Spleen (tissue), 11 donors: ENCODE measurements around the gene CCNL2. TPM values are rescaled to one million over a fixed set of nuclear protein-coding genes. Genes with fewer than 3 reads are reported as not detected.

ENCODE experiments used
- DNase-seq: peaks from one replicate; pipeline ENCODE4 v3.0.0-alpha.2; 2020
- H3K27ac ChIP-seq, 8 donors: fragments of 200-600 bp; sonication (generic) in 7 of 8; 1 replicate in 4 of 8; 2 replicates in 4 of 8; pipeline versions ENCODE4 v1.5.0 to v1.8.0; 2016 to 2021; ENCODE audit warnings: inconsistent platforms in 4 of 8, mild to moderate bottlenecking in 4 of 8, moderate library complexity in 1 of 8
- H3K27me3 ChIP-seq, 7 donors: fragments of 200-600 bp; sonication (generic) in 6 of 7; replicated peaks in 1 of 7; 1 replicate in 4 of 7; 2 replicates in 3 of 7; pipeline versions ENCODE4 v1.5.0 to v1.8.0; 2016 to 2021; ENCODE audit warnings: inconsistent platforms in 3 of 7, mild to moderate bottlenecking in 1 of 7
- H3K36me3 ChIP-seq, 6 donors: fragments of 200-600 bp; sonication (generic) in 5 of 6; 1 replicate in 4 of 6; 2 replicates in 2 of 6; pipeline versions ENCODE4 v1.5.0 to v1.8.0; 2016 to 2021; ENCODE audit warnings: inconsistent platforms in 2 of 6
- H3K4me1 ChIP-seq, 6 donors: fragments of 200-600 bp; sonication (generic) in 5 of 6; 1 replicate in 3 of 6; 2 replicates in 3 of 6; pipeline versions ENCODE4 v1.5.0 to v1.8.0; 2016 to 2021; ENCODE audit warnings: inconsistent platforms in 3 of 6
- H3K4me3 ChIP-seq, 8 donors: fragments of 200-600 bp; sonication (generic) in 7 of 8; 1 replicate in 4 of 8; 2 replicates in 4 of 8; pipeline versions ENCODE4 v1.5.0 to v1.8.0; 2016 to 2021; ENCODE audit warnings: inconsistent platforms in 4 of 8, mild to moderate bottlenecking in 4 of 8, moderate library complexity in 2 of 8
- H3K9me3 ChIP-seq, 8 donors: fragments of 200-600 bp; sonication (generic) in 7 of 8; 1 replicate in 4 of 8; 2 replicates in 4 of 8; pipeline versions ENCODE4 v1.5.0 to v1.8.0; 2016 to 2021; ENCODE audit warnings: inconsistent platforms in 4 of 8
- CTCF ChIP-seq, 11 experiments: fragments of 200-600 bp in 7 of 11; fragments of 450-650 bp in 4 of 11; sonication (generic) in 4 of 11; IDR thresholded peaks in 8 of 11; conservative IDR thresholded peaks in 3 of 11; 1 replicate in 7 of 11; 2 replicates in 4 of 11; pipeline versions ENCODE4 v1.4.0 to v1.8.0; 2016 to 2021; ENCODE audit warnings: antibody characterized with exemption in 11 of 11, inconsistent platforms in 4 of 11, mild to moderate bottlenecking in 1 of 11
- POLR2A ChIP-seq, 3 donors: fragments of 450-650 bp; IDR thresholded peaks; one replicate each; pipeline ENCODE4 v1.5.1; 2017; ENCODE audit warnings: antibody characterized with exemption in 3 of 3, mild to moderate bottlenecking in 1 of 3
- POLR2AphosphoS5 ChIP-seq, 3 donors: sonication (generic); formaldehyde crosslinking; IDR thresholded peaks; one replicate each; pipeline ENCODE4 v1.5.1; 2017; ENCODE audit warnings: antibody characterized with exemption in 3 of 3
- WGBS, 5 donors: extraction: QIAGEN DNeasy Blood & Tissue Kit in 3 of 5; methylation state at CpG; one replicate each; pipeline versions ENCODE4 v1.1.5 to v1.1.7; 2013 to 2018; 5-methylcytosine and 5-hydroxymethylcytosine counted together
- intact Hi-C: fragments of 100-400 bp; cut with DNase I; formaldehyde crosslinking; loops from one replicate; pipeline ENCODE4 v1.15.0; 2023; ENCODE audit warnings: low total_unique reads
- polyA plus RNA-seq, 3 donors: library from polyadenylated mRNA; stranded (reverse); fragments of 200-250 nt; gene quantifications; one replicate each; pipeline ENCODE4 v1.2.1, GENCODE V29; 2013
- total RNA-seq, 7 donors: library from RNA; depleted of rRNA in 3 of 7; stranded (reverse); fragments of >200 nt in 3 of 7; fragmentation: NEBNext Ultra II Directional in 4 of 7; extraction: Animal tissue kit (Norgen Biotek cat#: 25700) in 4 of 7; gene quantifications; one replicate each; pipeline versions ENCODE4 v1.1.0 to v1.2.1, GENCODE V29; 2016 to 2021
- donor health status: healthy with polysubstance abuse.
- donor health status: DM: no; HTN: no; CAD: no; lungs with moderate emphysema.
- donor health status: DM: no; HTN: no; CAD: no.
- donor health status: Bipolar disorder and iron deficiency.
- donor health status: healthy.
- donor health status: DM: no; HTN: no; CAD: no.
- donor health status: DM: yes; HTN: yes; CAD: no.

CCNL2 gene
- total and polyA plus RNA-seq, 10 donors, result 111 to 299 (median 204) TPM

- peak overlapping the region in 6 of 8 donors; percentile 15 to 64 (median 40) for H3K4me3 ChIP-seq
- intact Hi-C loops, result no loop called here
- no peak for DNase-seq
Observed at GRCh38 chr1:1356796-1357401, 42.2 kb downstream of the CCNL2 start.

GRCh38 chr1:1356166-1356795 lies 42.9 kb downstream of the CCNL2 start:
- WGBS, 5 donors, result 33 to 59% (median 51%) methylated on average over 6 to 8 of the region's 8 CpGs
- DNase-seq, result no peak
- Histone ChIP-seq H3K27me3 (peaks cover 4 to 100% (median 65%) of the 10 kb centered on the region in 7 donors), H3K36me3 (peaks cover 0 to 26% (median 0%) of the 10 kb centered on the region in 6 donors), H3K4me1 (peaks cover 0 to 93% (median 56%) of the 10 kb centered on the region in 6 donors), H3K27ac (peak overlapping the region in 5 of 8 donors; percentile 39 to 83 (median 80)), H3K9me3 (no peaks in the 10 kb centered on the region), H3K4me3 (peak overlapping the region in 6 of 8 donors; percentile 15 to 64 (median 40))
- TF ChIP-seq CTCF (IDR thresholded peaks at IDR 0.05 in 8 of 11, conservative IDR thresholded peaks at IDR 0.05 in 3 of 11), result no peak
- no peak for TF ChIP-seq POLR2AphosphoS5 (IDR thresholded peaks at IDR 0.05)
- no peak for TF ChIP-seq POLR2A (IDR thresholded peaks at IDR 0.05)
- intact Hi-C loops, result no loop called here

More at GRCh38 chr1:1356796-1357401, 42.2 kb downstream of the CCNL2 start:
- H3K4me1 ChIP-seq, result peaks cover 0 to 93% (median 52%) of the 10 kb centered on the region in 6 donors
- TF ChIP-seq CTCF (IDR thresholded peaks at IDR 0.05 in 8 of 11, conservative IDR thresholded peaks at IDR 0.05 in 3 of 11) (no peak), POLR2AphosphoS5 (IDR thresholded peaks at IDR 0.05) (peak in 2 of 3 donors; percentile 37 to 42), POLR2A (IDR thresholded peaks at IDR 0.05) (no peak)
- no peaks in the 10 kb centered on the region for H3K9me3 ChIP-seq
- peaks cover 0 to 26% (median 0%) of the 10 kb centered on the region in 6 donors for H3K36me3 ChIP-seq
- WGBS, 5 donors, result 52 to 72% (median 62%) methylated on average over 20 to 26 of the region's 26 CpGs
- peaks cover 4 to 100% (median 65%) of the 10 kb centered on the region in 7 donors for H3K27me3 ChIP-seq
- peak overlapping the region in 6 of 8 donors; percentile 26 to 83 (median 76) for H3K27ac ChIP-seq

- Histone ChIP-seq H3K4me3 (peak overlapping the region in 5 of 8 donors; percentile 0 to 58 (median 13)), H3K36me3 (peaks cover 0 to 26% (median 0%) of the 10 kb centered on the region in 6 donors), H3K4me1 (peaks cover 0 to 85% (median 53%) of the 10 kb centered on the region in 6 donors), H3K9me3 (no peaks in the 10 kb centered on the region), H3K27ac (peak overlapping the region in 1 of 8 donors; percentile 31), H3K27me3 (peaks cover 4 to 92% (median 65%) of the 10 kb centered on the region in 7 donors)
- intact Hi-C loops, result no loop called here
- 0 to 8% (median 4%) methylated on average over 3 to 52 of the region's 52 CpGs for WGBS, 5 donors
- no peak for TF ChIP-seq POLR2AphosphoS5 (IDR thresholded peaks at IDR 0.05)
- TF ChIP-seq POLR2A (IDR thresholded peaks at IDR 0.05), result no peak
- TF ChIP-seq CTCF (IDR thresholded peaks at IDR 0.05 in 8 of 11, conservative IDR thresholded peaks at IDR 0.05 in 3 of 11), result no peak
- DNase-seq, result no peak
Observed at GRCh38 chr1:1355416-1355815, 43.7 kb downstream of the CCNL2 start.
